HepG2 (cell line): Measurements from ENCODE around the gene SERHL2. TPM values are rescaled to one million over a fixed set of nuclear protein-coding genes. Genes with fewer than 3 reads are reported as not detected.

Source experiments
- CENPBD1 ChIP-seq: sonication (generic); formaldehyde crosslinking; IDR thresholded peaks from 2 replicates; pipeline ENCODE4 v1.8.0; 2022; ENCODE audit warnings: missing genetic modification reagents, low read depth, mild to moderate bottlenecking, borderline replicate concordance
- FOXO1 ChIP-seq: sonication (generic); formaldehyde crosslinking; IDR thresholded peaks from 2 replicates; pipeline ENCODE4 v1.4.0; 2020; ENCODE audit warnings: missing genetic modification reagents
- MAF1 ChIP-seq: sonication (generic); formaldehyde crosslinking; IDR thresholded peaks from 2 replicates; pipeline ENCODE4 v1.5.0; 2020; ENCODE audit warnings: missing genetic modification reagents, borderline replicate concordance
- MEF2D ChIP-seq: sonication (generic); formaldehyde crosslinking; IDR thresholded peaks from 2 replicates; pipeline ENCODE4 v1.5.1; 2020; ENCODE audit warnings: mild to moderate bottlenecking, missing genetic modification reagents
- MYNN ChIP-seq: sonication (generic); formaldehyde crosslinking; IDR thresholded peaks from 2 replicates; pipeline ENCODE4 v1.4.0; 2020; ENCODE audit warnings: mild to moderate bottlenecking, low read depth, missing genetic modification reagents
- PAF1 ChIP-seq: IDR thresholded peaks from 2 replicates; pipeline ENCODE4 v1.6.1; 2016; ENCODE audit warnings: missing genetic modification reagents, missing compliant biosample characterization
- RBM39 ChIP-seq: fragments of 200-400 bp; formaldehyde crosslinking; IDR thresholded peaks from one replicate; pipeline ENCODE4 v1.6.1; 2018; ENCODE audit warnings: antibody characterized with exemption, mild to moderate bottlenecking, low read depth, low read length; ENCODE audit not compliant: poor library complexity, severe bottlenecking
- RNF219 ChIP-seq: sonication (generic); formaldehyde crosslinking; IDR thresholded peaks from 2 replicates; pipeline ENCODE4 v1.5.0; 2020; ENCODE audit warnings: mild to moderate bottlenecking, missing genetic modification reagents
- SP1 ChIP-seq, 2 experiments: fragments of 450-650 bp in 1 of 2; sonication (generic) in 1 of 2; formaldehyde crosslinking in 1 of 2; IDR thresholded peaks; 2 replicates each; pipeline versions ENCODE4 v1.4.0 to v1.6.1; 2016 to 2020; ENCODE audit warnings: missing genetic modification reagents in 1 of 2
- STAT6 ChIP-seq: sonication (generic); formaldehyde crosslinking; IDR thresholded peaks from 2 replicates; pipeline ENCODE4 v1.4.0; 2020; ENCODE audit warnings: missing genetic modification reagents, mild to moderate bottlenecking, borderline replicate concordance
- ZBTB33 ChIP-seq: sonication (generic); formaldehyde crosslinking; IDR thresholded peaks from 2 replicates; pipeline ENCODE4 v1.4.0; 2020; ENCODE audit warnings: missing genetic modification reagents
- ZHX2 ChIP-seq, 2 experiments: sonication (generic) in 1 of 2; formaldehyde crosslinking in 1 of 2; IDR thresholded peaks; 2 replicates each; pipeline versions ENCODE4 v1.6.1 to v1.9.0; 2014 to 2022; ENCODE audit warnings: antibody characterized with exemption in 1 of 2, borderline replicate concordance in 1 of 2, inconsistent platforms in 1 of 2, low read depth in 1 of 2, missing genetic modification reagents in 1 of 2
- ZNF292 ChIP-seq: sonication (generic); formaldehyde crosslinking; IDR thresholded peaks from 2 replicates; pipeline ENCODE4 v1.8.1; 2022; ENCODE audit warnings: mild to moderate bottlenecking, low read depth, missing genetic modification reagents, borderline replicate concordance
- ZNF501 ChIP-seq: sonication (generic); formaldehyde crosslinking; IDR thresholded peaks from 2 replicates; pipeline ENCODE4 v1.5.1; 2020; ENCODE audit warnings: mild to moderate bottlenecking, moderate library complexity, missing genetic modification reagents
- ZSCAN25 ChIP-seq: sonication (generic); formaldehyde crosslinking; IDR thresholded peaks from 2 replicates; pipeline ENCODE4 v1.8.0; 2022; ENCODE audit warnings: mild to moderate bottlenecking, missing genetic modification reagents
- polyA plus RNA-seq, 8 experiments: library from polyadenylated mRNA; depleted of rRNA in 3 of 8; stranded (reverse) in 7 of 8; unstranded in 1 of 8; fragments of >200 nt; fragmentation: Illumina TruSeq in 4 of 8; extraction: Trizol in 4 of 8; gene quantifications; 2 replicates each; pipeline versions ENCODE4 v1.2.1 to v1.2.3, GENCODE V29; 2011 to 2016; ENCODE audit warnings: low read depth in 4 of 8, missing spikeins in 1 of 8, mixed read lengths in 1 of 8; ENCODE audit not compliant: insufficient read depth in 1 of 8
- total RNA-seq, 5 experiments: library from RNA; depleted of rRNA; stranded (reverse); fragments of >200 nt; fragmentation: Illumina TruSeq; extraction: Trizol; gene quantifications; 2 replicates each; pipeline ENCODE4 v1.2.3, GENCODE V29; 2016; ENCODE audit warnings: low read depth in 1 of 5

SERHL2 gene
- total and polyA plus RNA-seq, 2 of the 13 experiments (the other 11 are each of a cell fraction or from before 2014, with no cell fraction given), result 1.0 to 1.8 TPM

GRCh38 chr22:42621505-42622002 is 67.8 kb downstream of the SERHL2 start (continued):
- TF ChIP-seq ZHX2 (IDR thresholded peaks at IDR 0.05; ENCODE audit: low read depth) (no peak), ZHX2 (CRISPR knock-in tag; IDR thresholded peaks at IDR 0.05; ENCODE audit: borderline replicate concordance) (no peak), ZNF292 (CRISPR knock-in tag) (no peak), RNF219 (CRISPR knock-in tag) (no peak), STAT6 (CRISPR knock-in tag) (no peak), MAF1 (CRISPR knock-in tag) (no peak), ZBTB33 (CRISPR knock-in tag) (peak; percentile 66; the same call in 1 of the 2 replicates), ZNF501 (CRISPR knock-in tag) (no peak), CENPBD1 (no peak), SP1 (IDR thresholded peaks at IDR 0.05) (no peak), SP1 (CRISPR knock-in tag; IDR thresholded peaks at IDR 0.05) (0 out of 2 replicates have a peak, but pooled peaks have one; percentile 20), PAF1 (CRISPR knock-in tag) (no peak), ZSCAN25 (CRISPR knock-in tag) (no peak), FOXO1 (no peak), MEF2D (CRISPR knock-in tag) (no peak), MYNN (CRISPR knock-in tag) (no peak), RBM39 (no peak)
